WTC11 (cell line): ENCODE measurements around the gene IGLL5. TPM values are rescaled to one million over a fixed set of nuclear protein-coding genes. Genes with fewer than 3 reads are reported as not detected.

ENCODE experiments used
- ATAC-seq: fragments of 200-7000 bp; cut with Tn5 transposase; 2 replicates; pipeline ENCODE4 v1.10.0; 2021; ENCODE audit warnings: mild to moderate bottlenecking, moderate library complexity
- CTCF ChIA-PET: fragments of 300-600 bp; sonication (Branson Sonifier 250); formaldehyde crosslinking; loops from one replicate; lab custom pipeline; 2021; ENCODE audit warnings: antibody characterized with exemption; lab: Charles Lee
- POLR2A ChIA-PET: fragments of 350-600 bp; sonication (Branson Sonifier 250); formaldehyde crosslinking; loops from one replicate; lab custom pipeline; 2021; ENCODE audit warnings: antibody characterized with exemption; lab: Charles Lee
- DNase-seq: peaks from one replicate; pipeline ENCODE4 v3.0.0; 2021; ENCODE audit warnings: low spot score
- H3K27ac Mint-ChIP-seq: 2 replicates; pipeline ENCODE4 v1.8.0; 2021; ENCODE audit warnings: mixed read lengths
- H3K27me3 Mint-ChIP-seq: 2 replicates; pipeline ENCODE4 v1.8.0; 2021; ENCODE audit warnings: low read depth, mild to moderate bottlenecking, moderate library complexity, mixed read lengths
- H3K36me3 Mint-ChIP-seq: 2 replicates; pipeline ENCODE4 v1.8.0; 2021; ENCODE audit warnings: mixed read lengths
- H3K4me1 Mint-ChIP-seq: 2 replicates; pipeline ENCODE4 v1.8.0; 2022; ENCODE audit warnings: mixed read lengths
- H3K4me3 Mint-ChIP-seq: 2 replicates; pipeline ENCODE4 v1.8.0; 2021; ENCODE audit warnings: mild to moderate bottlenecking, moderate library complexity, mixed read lengths
- H3K9me3 Mint-ChIP-seq: 2 replicates; pipeline ENCODE4 v1.8.0; 2021; ENCODE audit warnings: mixed read lengths
- ATF1 ChIP-seq: sonication (generic); formaldehyde crosslinking; IDR thresholded peaks from 2 replicates; pipeline ENCODE4 v1.8.1; 2023; ENCODE audit warnings: mild to moderate bottlenecking, moderate library complexity, missing genetic modification reagents
- CBFB ChIP-seq: sonication (generic); formaldehyde crosslinking; IDR thresholded peaks from 2 replicates; pipeline ENCODE4 v1.8.1; 2022; ENCODE audit warnings: mild to moderate bottlenecking, low read depth, missing genetic modification reagents
- ESRRA ChIP-seq: sonication (generic); formaldehyde crosslinking; IDR thresholded peaks from 2 replicates; pipeline ENCODE4 v1.8.1; 2022; ENCODE audit warnings: mild to moderate bottlenecking, missing genetic modification reagents, borderline replicate concordance
- FOXJ3 ChIP-seq: sonication (generic); formaldehyde crosslinking; IDR thresholded peaks from 2 replicates; pipeline ENCODE4 v1.9.0; 2021; ENCODE audit warnings: missing genetic modification reagents, mild to moderate bottlenecking, borderline replicate concordance
- IRF2 ChIP-seq: sonication (generic); formaldehyde crosslinking; IDR thresholded peaks from 2 replicates; pipeline ENCODE4 v1.8.0; 2022; ENCODE audit warnings: low read depth, missing genetic modification reagents, borderline replicate concordance
- MXD4 ChIP-seq: fragments of 250-450 bp; sonication (Bioruptor Pico); IDR thresholded peaks from 2 replicates; pipeline ENCODE4 v1.8.0; 2021; ENCODE audit warnings: mild to moderate bottlenecking, moderate library complexity, borderline replicate concordance
- NFE2L1 ChIP-seq: sonication (generic); formaldehyde crosslinking; IDR thresholded peaks from 2 replicates; pipeline ENCODE4 v1.8.1; 2023; ENCODE audit warnings: missing genetic modification reagents
- NR1H2 ChIP-seq: sonication (generic); formaldehyde crosslinking; IDR thresholded peaks from 2 replicates; pipeline ENCODE4 v1.9.0; 2021; ENCODE audit warnings: mild to moderate bottlenecking, moderate library complexity, missing genetic modification reagents
- NR2C2 ChIP-seq: sonication (generic); formaldehyde crosslinking; IDR thresholded peaks from 2 replicates; pipeline ENCODE4 v1.8.0; 2022; ENCODE audit warnings: mild to moderate bottlenecking, missing genetic modification reagents
- SMAD3 ChIP-seq: sonication (generic); formaldehyde crosslinking; IDR thresholded peaks from 2 replicates; pipeline ENCODE4 v1.8.0; 2022; ENCODE audit warnings: missing genetic modification reagents, mild to moderate bottlenecking, borderline replicate concordance
- TCF7 ChIP-seq: sonication (generic); formaldehyde crosslinking; IDR thresholded peaks from 2 replicates; pipeline ENCODE4 v1.8.0; 2022; ENCODE audit warnings: mild to moderate bottlenecking, low read depth, missing genetic modification reagents, moderate library complexity
- USF1 ChIP-seq: sonication (generic); formaldehyde crosslinking; IDR thresholded peaks from 2 replicates; pipeline ENCODE4 v1.8.0; 2022; ENCODE audit warnings: mild to moderate bottlenecking, missing genetic modification reagents
- ZBTB21 ChIP-seq: sonication (generic); formaldehyde crosslinking; IDR thresholded peaks from 2 replicates; pipeline ENCODE4 v1.8.1; 2023; ENCODE audit warnings: mild to moderate bottlenecking, missing genetic modification reagents, borderline replicate concordance
- ZNF232 ChIP-seq: sonication (generic); formaldehyde crosslinking; IDR thresholded peaks from 2 replicates; pipeline ENCODE4 v1.8.0; 2022; ENCODE audit warnings: mild to moderate bottlenecking, missing genetic modification reagents
- ZNF317 ChIP-seq: sonication (generic); formaldehyde crosslinking; IDR thresholded peaks from 2 replicates; pipeline ENCODE4 v1.8.1; 2023; ENCODE audit warnings: low read depth, mild to moderate bottlenecking, moderate library complexity, missing genetic modification reagents, borderline replicate concordance
- ZNF416 ChIP-seq: fragments of 250-450 bp; sonication (Bioruptor Pico); IDR thresholded peaks from 2 replicates; pipeline ENCODE4 v1.9.0; 2021; ENCODE audit warnings: mild to moderate bottlenecking, inconsistent platforms
- ZNF671 ChIP-seq: fragments of 250-450 bp; sonication (Bioruptor Pico); IDR thresholded peaks from 2 replicates; pipeline ENCODE4 v1.8.0; 2021; ENCODE audit warnings: mild to moderate bottlenecking
- total RNA-seq: library from RNA; stranded (reverse); gene quantifications from 3 replicates; pipeline ENCODE4 v1.2.3, GENCODE V29; 2021
- TF ChIP-seq, protein P1 (sequence below): sonication (generic); formaldehyde crosslinking; IDR thresholded peaks from 2 replicates; pipeline ENCODE4 v1.8.0; 2023; ENCODE audit warnings: mild to moderate bottlenecking, missing genetic modification reagents
- TF ChIP-seq, protein P2 (sequence below): fragments of 250-450 bp; sonication (Bioruptor Pico); IDR thresholded peaks from 2 replicates; pipeline ENCODE4 v2.1.2; 2022; ENCODE audit warnings: mild to moderate bottlenecking, moderate library complexity
- TF ChIP-seq, protein P3 (sequence below): fragments of 250-450 bp; sonication (Bioruptor Pico); IDR thresholded peaks from 2 replicates; pipeline ENCODE4 v1.9.0; 2021; ENCODE audit warnings: mild to moderate bottlenecking
- TF ChIP-seq, protein P4 (sequence below): fragments of 250-450 bp; sonication (Bioruptor Pico); IDR thresholded peaks from 2 replicates; pipeline ENCODE4 v1.8.0; 2021; ENCODE audit warnings: mild to moderate bottlenecking
- TF ChIP-seq, protein P5 (sequence below): fragments of 250-450 bp; sonication (Bioruptor Pico); conservative IDR thresholded peaks from 2 replicates; pipeline ENCODE4 v1.9.0; 2021; ENCODE audit warnings: mild to moderate bottlenecking
- TF ChIP-seq, protein P6 (sequence below): sonication (generic); formaldehyde crosslinking; IDR thresholded peaks from 2 replicates; pipeline ENCODE4 v1.8.0; 2023; ENCODE audit warnings: missing genetic modification reagents

The IGLL5 gene
- total RNA-seq, 1 experiment from 2014 or later, result not detected

DNA sequence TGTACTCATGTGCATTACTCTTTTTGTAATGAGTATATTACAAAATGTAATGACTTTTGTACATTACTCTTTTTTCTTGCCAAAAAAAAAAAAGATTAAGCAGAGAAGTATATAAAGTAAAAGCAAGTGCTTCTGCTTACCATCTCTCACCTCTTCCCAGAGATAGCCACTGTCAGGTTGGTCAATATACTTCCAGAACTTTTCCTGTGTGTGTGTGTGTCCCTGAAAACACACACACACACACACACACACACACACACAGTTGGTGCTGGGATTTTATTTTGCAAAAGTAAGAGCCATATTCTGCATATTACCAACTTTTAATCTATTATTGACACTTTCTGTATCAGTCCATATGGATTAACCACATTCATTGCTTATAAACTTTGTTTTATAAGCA is 2.5 kb downstream of the IGLL5 start:
- Mint-ChIP-seq H3K36me3 (no peaks in the 10 kb centered on the region), H3K4me3 (no peak overlapping the region)
- no peak for ATAC-seq
- TF ChIP-seq ZNF317 (CRISPR knock-in tag) (no peak), IRF2 (CRISPR knock-in tag) (no peak), ATF1 (CRISPR knock-in tag) (no peak), NR2C2 (no peak), ZNF416 (CRISPR knock-in tag) (no peak), TCF7 (no peak), CBFB (CRISPR knock-in tag) (no peak), ZBTB21 (CRISPR knock-in tag) (no peak), FOXJ3 (no peak), ZNF671 (CRISPR knock-in tag) (no peak), MXD4 (no peak), SMAD3 (CRISPR knock-in tag) (no peak), ESRRA (CRISPR knock-in tag) (no peak), ZNF232 (CRISPR knock-in tag) (no peak)
- TF ChIP-seq, protein P1, sequence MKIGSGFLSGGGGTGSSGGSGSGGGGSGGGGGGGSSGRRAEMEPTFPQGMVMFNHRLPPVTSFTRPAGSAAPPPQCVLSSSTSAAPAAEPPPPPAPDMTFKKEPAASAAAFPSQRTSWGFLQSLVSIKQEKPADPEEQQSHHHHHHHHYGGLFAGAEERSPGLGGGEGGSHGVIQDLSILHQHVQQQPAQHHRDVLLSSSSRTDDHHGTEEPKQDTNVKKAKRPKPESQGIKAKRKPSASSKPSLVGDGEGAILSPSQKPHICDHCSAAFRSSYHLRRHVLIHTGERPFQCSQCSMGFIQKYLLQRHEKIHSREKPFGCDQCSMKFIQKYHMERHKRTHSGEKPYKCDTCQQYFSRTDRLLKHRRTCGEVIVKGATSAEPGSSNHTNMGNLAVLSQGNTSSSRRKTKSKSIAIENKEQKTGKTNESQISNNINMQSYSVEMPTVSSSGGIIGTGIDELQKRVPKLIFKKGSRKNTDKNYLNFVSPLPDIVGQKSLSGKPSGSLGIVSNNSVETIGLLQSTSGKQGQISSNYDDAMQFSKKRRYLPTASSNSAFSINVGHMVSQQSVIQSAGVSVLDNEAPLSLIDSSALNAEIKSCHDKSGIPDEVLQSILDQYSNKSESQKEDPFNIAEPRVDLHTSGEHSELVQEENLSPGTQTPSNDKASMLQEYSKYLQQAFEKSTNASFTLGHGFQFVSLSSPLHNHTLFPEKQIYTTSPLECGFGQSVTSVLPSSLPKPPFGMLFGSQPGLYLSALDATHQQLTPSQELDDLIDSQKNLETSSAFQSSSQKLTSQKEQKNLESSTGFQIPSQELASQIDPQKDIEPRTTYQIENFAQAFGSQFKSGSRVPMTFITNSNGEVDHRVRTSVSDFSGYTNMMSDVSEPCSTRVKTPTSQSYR (CRISPR knock-in tag), result no peak
- TF ChIP-seq, protein P2, sequence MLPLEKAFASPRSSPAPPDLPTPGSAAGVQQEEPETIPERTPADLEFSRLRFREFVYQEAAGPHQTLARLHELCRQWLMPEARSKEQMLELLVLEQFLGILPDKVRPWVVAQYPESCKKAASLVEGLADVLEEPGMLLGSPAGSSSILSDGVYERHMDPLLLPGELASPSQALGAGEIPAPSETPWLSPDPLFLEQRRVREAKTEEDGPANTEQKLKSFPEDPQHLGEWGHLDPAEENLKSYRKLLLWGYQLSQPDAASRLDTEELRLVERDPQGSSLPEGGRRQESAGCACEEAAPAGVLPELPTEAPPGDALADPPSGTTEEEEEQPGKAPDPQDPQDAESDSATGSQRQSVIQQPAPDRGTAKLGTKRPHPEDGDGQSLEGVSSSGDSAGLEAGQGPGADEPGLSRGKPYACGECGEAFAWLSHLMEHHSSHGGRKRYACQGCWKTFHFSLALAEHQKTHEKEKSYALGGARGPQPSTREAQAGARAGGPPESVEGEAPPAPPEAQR (CRISPR knock-in tag), result no peak
- TF ChIP-seq, protein P3, sequence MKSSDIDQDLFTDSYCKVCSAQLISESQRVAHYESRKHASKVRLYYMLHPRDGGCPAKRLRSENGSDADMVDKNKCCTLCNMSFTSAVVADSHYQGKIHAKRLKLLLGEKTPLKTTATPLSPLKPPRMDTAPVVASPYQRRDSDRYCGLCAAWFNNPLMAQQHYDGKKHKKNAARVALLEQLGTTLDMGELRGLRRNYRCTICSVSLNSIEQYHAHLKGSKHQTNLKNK (CRISPR knock-in tag), result no peak
- TF ChIP-seq, protein P4, sequence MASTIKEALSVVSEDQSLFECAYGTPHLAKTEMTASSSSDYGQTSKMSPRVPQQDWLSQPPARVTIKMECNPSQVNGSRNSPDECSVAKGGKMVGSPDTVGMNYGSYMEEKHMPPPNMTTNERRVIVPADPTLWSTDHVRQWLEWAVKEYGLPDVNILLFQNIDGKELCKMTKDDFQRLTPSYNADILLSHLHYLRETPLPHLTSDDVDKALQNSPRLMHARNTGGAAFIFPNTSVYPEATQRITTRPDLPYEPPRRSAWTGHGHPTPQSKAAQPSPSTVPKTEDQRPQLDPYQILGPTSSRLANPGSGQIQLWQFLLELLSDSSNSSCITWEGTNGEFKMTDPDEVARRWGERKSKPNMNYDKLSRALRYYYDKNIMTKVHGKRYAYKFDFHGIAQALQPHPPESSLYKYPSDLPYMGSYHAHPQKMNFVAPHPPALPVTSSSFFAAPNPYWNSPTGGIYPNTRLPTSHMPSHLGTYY, result no peak
- TF ChIP-seq, protein P5, sequence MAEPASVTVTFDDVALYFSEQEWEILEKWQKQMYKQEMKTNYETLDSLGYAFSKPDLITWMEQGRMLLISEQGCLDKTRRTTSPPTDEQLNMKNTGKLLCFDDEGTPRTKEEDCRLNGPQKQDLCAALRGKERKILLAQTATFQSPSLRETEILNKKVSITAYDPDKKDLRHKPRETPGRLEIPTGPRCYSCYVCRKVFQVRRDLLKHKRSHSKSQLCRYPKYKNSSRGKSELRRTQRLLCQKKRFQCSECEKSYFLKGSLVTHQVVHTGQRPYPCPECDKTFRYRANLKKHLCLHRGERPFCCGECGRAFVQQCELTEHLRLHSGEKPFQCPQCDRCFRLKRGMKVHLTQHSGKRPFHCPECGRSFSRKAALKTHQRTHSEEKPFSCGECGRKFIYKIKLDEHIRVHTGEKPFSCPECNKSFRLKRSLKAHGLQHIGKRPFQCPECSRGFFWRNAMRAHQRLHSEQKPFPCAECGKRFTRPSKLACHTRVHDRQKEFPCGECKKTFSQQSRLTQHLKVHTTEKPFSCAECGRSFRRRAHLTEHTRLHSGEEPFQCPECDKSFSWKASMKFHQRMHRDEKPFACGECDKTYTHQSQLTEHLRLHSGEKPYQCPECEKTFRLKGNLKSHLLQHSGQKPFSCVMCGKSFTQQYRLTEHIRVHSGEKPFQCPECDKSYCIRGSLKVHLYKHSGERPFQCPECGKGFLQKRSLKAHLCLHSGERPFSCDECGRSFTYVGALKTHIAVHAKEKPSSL, result no peak
- TF ChIP-seq, all 79 proteins: peak for 0
- Mint-ChIP-seq H3K9me3 (no peaks in the 10 kb centered on the region), H3K27me3 (peaks cover 84% of the 10 kb centered on the region), H3K4me1 (no peaks in the 10 kb centered on the region), H3K27ac (no peak overlapping the region)
- ChIA-PET POLR2A (no interaction called here), CTCF (interaction anchor here (1.0 kb wide), 1 partner anchor 180 kb away, joined by 3 read pairs; no protein-coding TSS in a partner anchor)
- DNase-seq, result no peak

GRCh38 chr22:22891139-22891621 is 3.6 kb downstream of the IGLL5 start:
- Mint-ChIP-seq H3K4me3 (no peak overlapping the region), H3K4me1 (no peaks in the 10 kb centered on the region), H3K36me3 (no peaks in the 10 kb centered on the region), H3K27ac (no peak overlapping the region), H3K27me3 (peaks cover 84% of the 10 kb centered on the region), H3K9me3 (no peaks in the 10 kb centered on the region)
- DNase-seq (no peak), ATAC-seq (no peak)
- ChIA-PET POLR2A (no interaction called here), CTCF (interaction anchor here (0.7 to 1.0 kb wide), 3 partner anchors 63 to 146 kb away, joined by 3 to 4 read pairs (median 3); no protein-coding TSS in a partner anchor)
- no peak for TF ChIP-seq NFE2L1 (CRISPR knock-in tag)
- no peak for TF ChIP-seq USF1 (CRISPR knock-in tag)
- TF ChIP-seq, protein P6, sequence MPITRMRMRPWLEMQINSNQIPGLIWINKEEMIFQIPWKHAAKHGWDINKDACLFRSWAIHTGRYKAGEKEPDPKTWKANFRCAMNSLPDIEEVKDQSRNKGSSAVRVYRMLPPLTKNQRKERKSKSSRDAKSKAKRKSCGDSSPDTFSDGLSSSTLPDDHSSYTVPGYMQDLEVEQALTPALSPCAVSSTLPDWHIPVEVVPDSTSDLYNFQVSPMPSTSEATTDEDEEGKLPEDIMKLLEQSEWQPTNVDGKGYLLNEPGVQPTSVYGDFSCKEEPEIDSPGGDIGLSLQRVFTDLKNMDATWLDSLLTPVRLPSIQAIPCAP (CRISPR knock-in tag), result no peak
- TF ChIP-seq, protein P4, result no peak
- TF ChIP-seq NR1H2 (CRISPR knock-in tag), result no peak
- TF ChIP-seq, protein P5, result no peak
